ENCODE data around the gene CFAP46.

CFAP46 gene

GRCh38 chr10:132885451-132886210 is 56.7 kb downstream of the CFAP46 start:
- DNase-seq (ENCODE audit: extremely low read depth in 1 of 2, low read depth in 1 of 2) = no peak

- DNase-seq (ENCODE audit: extremely low read depth in 1 of 2, low read depth in 1 of 2) = no peak
Observed at GRCh38 chr10:132884691-132885271, 57.6 kb downstream of the CFAP46 start.

- no peak for DNase-seq (ENCODE audit: extremely low read depth in 1 of 2, low read depth in 1 of 2)
Observed at GRCh38 chr10:132884041-132884440, 58.3 kb downstream of the CFAP46 start.

GRCh38 chr10:132883391-132883881 is 58.9 kb downstream of the CFAP46 start:
- DNase-seq (ENCODE audit: extremely low read depth in 1 of 2, low read depth in 1 of 2) = no peak

DNA sequence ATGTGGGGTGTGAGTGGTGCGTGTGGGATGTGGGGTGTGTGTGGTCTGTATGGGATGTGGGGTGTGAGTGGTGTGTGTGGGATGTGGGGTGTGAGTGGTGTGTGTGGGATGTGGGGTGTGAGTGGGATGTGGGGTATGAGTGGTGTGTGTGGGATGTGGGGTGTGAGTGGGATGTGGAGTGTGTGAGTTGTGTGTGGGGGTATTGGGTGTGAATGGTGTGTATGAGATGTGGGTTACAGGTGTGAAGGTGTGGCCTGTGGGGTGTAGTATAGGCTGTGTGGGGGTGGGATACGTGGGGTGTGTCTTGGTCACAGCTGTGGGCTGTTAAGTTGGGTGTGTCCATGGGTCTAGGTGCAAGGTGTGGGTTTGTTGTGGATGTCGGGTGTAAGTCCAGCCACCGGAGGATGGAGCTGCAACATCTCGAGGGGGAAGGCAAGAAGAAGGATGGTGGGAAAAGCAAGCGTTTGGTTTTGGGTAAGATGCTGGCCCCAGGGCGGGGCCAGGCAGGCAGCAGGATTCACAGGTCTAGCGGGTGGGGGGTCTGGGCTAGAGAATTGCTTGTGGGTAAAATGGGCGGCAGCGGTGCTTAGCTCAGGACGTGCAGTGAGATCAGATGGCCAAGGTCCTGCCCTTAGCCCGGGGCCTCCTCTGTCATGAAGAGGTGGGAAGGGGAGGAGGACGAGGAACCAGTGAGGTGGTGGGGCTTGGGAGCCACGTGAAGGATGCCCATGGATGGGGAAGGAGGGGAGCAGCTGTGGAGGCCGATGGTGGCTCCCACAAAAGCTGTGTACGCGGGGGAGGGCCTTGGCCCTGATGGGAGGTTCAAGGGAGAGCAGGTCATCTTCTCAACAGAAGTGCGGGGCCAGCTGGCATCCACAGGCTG is 60.1 kb downstream of the CFAP46 start:
- DNase-seq (ENCODE audit: extremely low read depth in 1 of 2, low read depth in 1 of 2) = no peak

GRCh38 chr10:132881186-132881920 is 61.0 kb downstream of the CFAP46 start:
- DNase-seq (ENCODE audit: extremely low read depth in 1 of 2, low read depth in 1 of 2) = no peak

DNA sequence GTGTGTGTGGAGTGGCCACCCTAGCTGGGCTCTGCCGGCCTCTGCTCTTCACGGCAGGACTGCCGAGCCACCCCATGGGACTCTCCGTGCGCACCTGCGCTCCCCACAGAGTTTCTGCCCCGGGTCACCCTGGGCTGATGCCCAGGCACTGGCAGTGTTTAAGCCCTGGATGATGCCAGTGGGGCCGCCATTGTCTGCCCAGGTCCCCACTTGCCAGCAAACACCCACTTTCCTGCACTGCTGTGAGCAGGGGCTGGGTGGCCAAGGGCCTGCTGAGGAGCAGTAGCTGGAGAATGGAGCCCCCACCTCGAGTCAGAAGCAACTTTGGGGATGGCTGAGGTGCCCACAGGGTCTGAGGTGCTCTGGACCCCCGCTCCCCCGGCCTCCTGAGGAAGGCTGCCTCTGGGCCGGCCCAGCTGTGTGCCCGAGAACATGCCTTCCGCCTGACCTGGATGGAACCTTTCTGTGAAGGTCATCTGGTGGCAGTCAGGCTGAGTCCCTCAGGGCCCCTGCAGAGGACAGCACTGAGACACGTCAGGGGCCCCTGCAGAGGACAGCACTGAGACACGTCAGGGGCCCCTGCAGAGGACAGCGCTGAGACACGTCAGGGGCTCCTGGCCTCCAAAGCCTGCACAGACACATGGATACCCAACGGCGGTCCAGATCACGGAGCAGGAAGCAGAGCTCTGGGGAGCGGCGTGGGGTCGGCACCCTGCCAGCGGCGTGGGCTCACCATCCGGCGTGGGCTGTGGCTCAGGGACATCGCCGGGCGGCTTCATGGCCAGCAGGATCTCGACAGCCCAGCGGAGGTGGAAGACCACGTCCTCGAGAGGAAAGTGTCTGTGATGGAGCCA is 62.0 kb downstream of the CFAP46 start:
- no peak for DNase-seq (ENCODE audit: extremely low read depth in 1 of 2, low read depth in 1 of 2)

DNA sequence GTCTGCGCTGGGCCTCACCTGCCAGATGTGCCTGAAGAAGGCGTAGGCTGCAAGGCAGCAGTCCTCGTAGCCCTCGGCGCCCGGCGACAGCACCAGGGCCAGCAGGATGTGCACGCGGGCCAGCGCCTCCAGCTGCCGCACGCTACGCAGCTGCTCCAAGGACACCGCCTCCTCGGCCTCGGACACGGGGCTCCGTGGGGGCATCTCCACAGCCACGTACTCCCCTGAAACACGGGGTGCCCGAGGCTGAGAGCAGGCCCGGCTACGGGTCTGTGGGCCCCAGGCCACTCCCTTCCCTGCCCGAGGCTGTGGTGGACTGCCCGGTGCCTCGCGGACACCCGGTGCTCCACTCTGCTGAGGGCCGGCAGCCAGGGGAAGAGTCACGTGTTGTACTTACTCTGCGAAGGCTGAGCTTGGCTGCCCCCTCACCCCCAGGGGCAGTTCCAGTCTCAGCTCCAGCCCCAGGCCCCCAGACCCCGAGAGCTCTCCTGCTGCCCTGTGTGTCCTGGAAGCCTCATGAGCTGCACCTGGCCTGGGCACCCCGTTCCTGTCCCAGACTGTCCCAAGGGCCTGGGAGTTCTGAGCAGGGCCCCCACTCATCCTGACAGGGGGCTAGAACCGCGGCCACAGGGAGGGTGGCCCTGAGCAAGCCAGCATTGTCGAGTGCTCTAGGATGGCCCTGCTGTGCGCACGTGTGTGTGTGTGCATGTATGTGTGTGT is 62.8 kb downstream of the CFAP46 start:
- DNase-seq (ENCODE audit: extremely low read depth in 1 of 2, low read depth in 1 of 2) = no peak

DNA sequence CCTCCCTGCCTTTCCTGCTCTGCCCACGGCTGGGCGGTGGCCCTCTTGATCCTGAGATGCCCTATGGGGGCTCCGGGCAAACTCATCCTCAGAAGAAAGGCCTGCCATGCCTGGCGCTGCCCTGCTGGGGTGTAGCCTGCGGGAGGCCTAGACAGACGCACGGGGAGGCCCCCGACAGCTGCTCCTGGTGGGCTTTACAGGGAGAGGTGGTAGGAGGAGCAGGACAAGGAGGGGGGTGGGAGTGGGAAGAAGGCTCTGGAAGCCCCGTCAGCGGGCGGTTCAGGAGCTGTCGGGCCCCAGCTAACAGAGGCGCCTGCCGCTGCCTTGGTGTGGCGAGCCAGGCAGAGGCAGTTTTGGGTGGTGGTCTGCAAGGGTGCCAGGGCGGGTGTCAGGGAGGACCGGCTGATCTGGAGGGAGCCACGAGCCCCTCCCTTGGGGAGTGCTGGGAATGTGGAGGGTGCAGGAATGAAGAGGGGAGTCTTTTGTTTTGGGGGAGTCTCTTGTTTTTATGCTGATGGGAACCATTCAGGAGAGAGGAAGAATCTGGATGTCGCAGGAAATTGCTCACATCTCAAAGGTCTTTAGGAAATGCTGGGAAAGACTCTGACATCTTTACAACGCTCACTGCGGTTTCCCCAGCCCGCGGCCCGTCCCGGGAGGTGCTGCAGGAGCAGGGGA is 63.5 kb downstream of the CFAP46 start:
- DNase-seq (ENCODE audit: extremely low read depth in 1 of 2, low read depth in 1 of 2) = no peak

- DNase-seq (ENCODE audit: extremely low read depth in 1 of 2, low read depth in 1 of 2) = no peak
Observed at GRCh38 chr10:132878091-132878729, 64.2 kb downstream of the CFAP46 start.

DNA sequence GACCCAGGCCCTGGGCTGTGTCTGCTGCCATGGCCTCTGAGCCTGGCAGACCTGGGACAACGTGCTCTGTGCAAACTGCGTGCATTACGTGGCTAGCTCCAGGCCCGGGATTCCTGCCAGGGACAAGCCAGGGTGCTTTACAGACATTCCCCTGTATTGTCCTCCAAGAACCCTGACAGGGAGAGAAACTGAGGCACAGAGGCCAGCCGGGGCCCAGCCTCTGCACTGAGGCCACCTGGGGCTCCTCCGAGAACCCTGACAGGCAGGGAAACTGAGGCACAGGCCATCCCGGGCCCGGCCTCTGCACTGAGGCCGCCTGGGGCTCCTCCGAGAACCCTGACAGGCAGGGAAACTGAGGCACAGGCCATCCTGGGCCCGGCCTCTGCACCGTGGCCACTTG is 64.9 kb downstream of the CFAP46 start:
- DNase-seq (ENCODE audit: extremely low read depth in 1 of 2, low read depth in 1 of 2) = no peak

GRCh38 chr10:132876993-132877431 is 65.4 kb downstream of the CFAP46 start:
- DNase-seq (ENCODE audit: extremely low read depth in 1 of 2, low read depth in 1 of 2) = no peak

DNA sequence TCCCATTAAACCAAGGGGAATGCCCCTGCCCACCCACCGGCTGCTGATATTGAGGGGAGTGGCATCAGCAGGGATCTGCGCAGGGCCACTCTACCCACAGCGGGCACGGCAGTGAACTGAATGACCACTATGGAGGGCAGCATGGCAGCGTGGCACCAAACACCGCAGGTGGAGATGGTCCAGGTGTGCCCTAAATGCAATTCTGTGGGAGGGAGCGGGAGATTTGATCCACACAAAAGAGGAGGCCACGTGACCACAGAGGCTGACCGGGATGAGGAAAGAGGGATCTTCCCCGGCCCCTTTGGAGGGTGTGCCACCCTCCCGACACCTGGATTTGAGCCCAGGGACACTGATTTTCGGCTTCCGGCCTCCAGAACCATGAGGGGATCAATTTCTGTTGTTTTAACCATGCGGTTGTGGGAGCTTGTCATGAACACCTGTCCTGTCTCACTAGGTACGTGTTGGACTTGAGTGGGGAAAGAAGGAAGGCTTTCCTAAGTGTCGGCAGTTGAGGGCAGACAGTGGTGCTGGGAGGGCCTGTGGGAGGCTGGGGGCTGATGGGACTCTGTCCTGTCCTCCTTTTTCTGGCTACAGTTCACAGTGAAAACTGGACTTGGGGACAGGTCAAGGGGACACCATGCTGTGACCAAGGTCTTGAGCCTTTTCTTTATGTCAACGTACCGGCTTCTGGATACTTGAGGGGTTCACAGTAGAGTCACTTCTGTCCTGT is 66.1 kb downstream of the CFAP46 start:
- DNase-seq (ENCODE audit: extremely low read depth in 1 of 2, low read depth in 1 of 2) = no peak

DNA sequence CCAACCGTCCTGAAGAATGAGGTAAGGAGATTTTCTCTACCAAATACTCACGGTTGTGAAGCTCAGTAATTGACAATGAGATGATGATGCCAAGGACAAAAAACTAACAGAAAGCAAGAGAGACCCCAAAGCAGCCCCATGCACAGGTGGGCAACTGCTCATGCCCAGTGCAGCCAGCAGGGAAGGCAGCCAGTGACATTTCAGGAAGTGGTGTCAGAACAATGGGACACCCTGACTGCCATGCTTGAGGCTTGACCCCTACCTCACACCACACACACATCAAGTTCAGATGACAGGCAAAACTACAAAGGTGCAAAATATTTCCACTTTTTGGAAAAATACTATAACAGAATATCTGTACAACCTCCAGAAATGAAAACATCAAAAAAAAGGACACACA is 66.9 kb downstream of the CFAP46 start:
- no peak for DNase-seq (ENCODE audit: extremely low read depth in 1 of 2, low read depth in 1 of 2)

- DNase-seq (ENCODE audit: extremely low read depth in 1 of 2, low read depth in 1 of 2) = no peak
Observed at GRCh38 chr10:132873395-132873794, 69.0 kb downstream of the CFAP46 start.

DNA sequence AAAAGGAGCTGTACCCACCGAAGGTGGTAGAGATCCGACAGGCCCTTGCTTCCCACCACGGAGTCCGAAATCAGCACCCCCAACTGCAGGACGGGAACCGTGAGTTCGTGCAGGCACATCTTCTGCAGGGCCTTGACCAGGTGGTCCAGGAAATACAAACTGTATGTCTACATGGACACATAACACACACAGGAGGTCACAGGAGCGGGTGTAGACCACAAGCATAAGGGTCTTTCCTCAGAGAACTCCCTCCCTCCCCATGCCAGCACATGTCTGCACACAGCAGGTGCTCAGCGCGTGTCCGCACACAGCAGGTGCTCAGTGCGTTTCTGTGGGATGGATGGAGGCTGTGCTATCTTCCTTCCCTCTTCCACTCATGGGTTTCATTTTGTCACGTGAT is 69.7 kb downstream of the CFAP46 start:
- no peak for DNase-seq (ENCODE audit: extremely low read depth in 1 of 2, low read depth in 1 of 2)

GRCh38 chr10:132870426-132870825 is 71.9 kb downstream of the CFAP46 start:
- no peak for DNase-seq (ENCODE audit: extremely low read depth in 1 of 2, low read depth in 1 of 2)

GRCh38 chr10:132869621-132870020 is 72.7 kb downstream of the CFAP46 start:
- DNase-seq (ENCODE audit: extremely low read depth in 1 of 2, low read depth in 1 of 2) = no peak

Data from stimulated activated CD8-positive, alpha-beta memory T cell treated with anti-CD3 and anti-CD28 coated beads, Interleukin-7, amount 100 ng/mL, for 48 hours (primary cell).